Measurements from ENCODE around the gene LIX1. TPM values are rescaled to one million over a fixed set of nuclear protein-coding genes. Genes with fewer than 3 reads are reported as not detected.

LIX1 gene
- total RNA-seq, 1 donor from 2014 or later = not detected

GRCh38 chr5:97070234-97070633 lies 72.2 kb downstream of the LIX1 start:
- Histone ChIP-seq H3K36me3 (ENCODE audit: control insufficient read depth, insufficient read depth, low read length) (no peaks in the 10 kb centered on the region), H3K4me3 (ENCODE audit: low read depth, low read length) (no peak overlapping the region), H3K27me3 (ENCODE audit: control insufficient read depth, insufficient read depth, low read length) (no peaks in the 10 kb centered on the region)
- DNase-seq (ENCODE audit: low read depth) = no peak
- TF ChIP-seq CTCF (IDR thresholded peaks at IDR 0.05; ENCODE audit: insufficient read depth, low read length, poor library complexity, severe bottlenecking) = no peak

DNA sequence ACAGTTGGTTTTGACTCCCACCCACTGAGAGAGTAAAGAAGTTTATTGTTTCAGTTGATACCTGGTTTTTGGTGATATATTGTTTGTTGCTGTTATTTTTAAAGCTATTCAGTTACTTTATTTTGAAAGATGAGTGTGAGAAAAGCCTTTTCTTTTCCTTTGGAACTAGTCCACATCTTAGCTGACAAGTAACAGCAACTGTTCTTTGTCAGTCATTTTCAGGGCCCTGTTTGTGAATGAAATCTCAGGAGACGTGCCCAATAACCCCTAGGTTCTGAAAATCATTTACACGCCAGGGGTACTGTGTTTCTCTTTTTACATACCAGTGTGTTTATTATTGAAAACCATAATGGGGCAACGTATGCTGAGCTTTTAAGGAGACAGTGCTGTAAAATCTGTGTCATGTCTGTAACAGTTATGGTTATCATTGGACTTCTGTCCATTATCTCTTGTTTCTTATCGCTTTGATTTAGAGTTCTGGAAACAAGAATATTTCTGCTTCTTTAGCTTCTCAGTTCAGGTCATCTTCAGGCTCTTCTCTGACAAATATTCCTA lies 75.0 kb downstream of the LIX1 start:
- Histone ChIP-seq H3K27me3 (ENCODE audit: control insufficient read depth, insufficient read depth, low read length) (no peaks in the 10 kb centered on the region), H3K36me3 (ENCODE audit: control insufficient read depth, insufficient read depth, low read length) (no peaks in the 10 kb centered on the region), H3K4me3 (ENCODE audit: low read depth, low read length) (no peak overlapping the region)
- no peak for DNase-seq (ENCODE audit: low read depth)
- no peak for TF ChIP-seq CTCF (IDR thresholded peaks at IDR 0.05; ENCODE audit: insufficient read depth, low read length, poor library complexity, severe bottlenecking)

GRCh38 chr5:97065475-97065874 lies 76.9 kb downstream of the LIX1 start:
- TF ChIP-seq CTCF (IDR thresholded peaks at IDR 0.05; ENCODE audit: insufficient read depth, low read length, poor library complexity, severe bottlenecking) = no peak
- no peak for DNase-seq (ENCODE audit: low read depth)
- H3K27me3 ChIP-seq (ENCODE audit: control insufficient read depth, insufficient read depth, low read length) = no peaks in the 10 kb centered on the region
- H3K4me3 ChIP-seq (ENCODE audit: low read depth, low read length) = no peak overlapping the region
- H3K36me3 ChIP-seq (ENCODE audit: control insufficient read depth, insufficient read depth, low read length) = no peaks in the 10 kb centered on the region

DNA sequence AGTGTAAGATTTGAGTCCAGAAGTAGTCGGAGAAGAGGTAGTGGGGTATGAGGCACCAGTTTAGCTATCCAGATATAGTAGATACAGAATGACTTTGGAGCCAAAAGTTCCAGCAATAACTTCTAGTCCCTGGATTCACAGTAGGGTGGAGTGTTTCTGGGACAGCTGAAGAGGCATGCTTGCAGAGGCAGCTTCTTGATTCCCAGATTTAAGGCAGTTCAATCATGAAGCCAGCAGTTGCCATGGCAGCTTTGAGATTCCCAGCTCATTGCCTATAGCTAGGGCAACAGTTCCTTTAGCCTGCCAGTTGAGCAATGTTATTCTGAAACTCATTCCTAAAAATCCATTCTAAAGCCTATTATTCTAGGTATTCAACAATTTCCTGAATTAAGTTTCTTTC lies 79.2 kb downstream of the LIX1 start:
- Histone ChIP-seq H3K27me3 (ENCODE audit: control insufficient read depth, insufficient read depth, low read length) (no peaks in the 10 kb centered on the region), H3K4me3 (ENCODE audit: low read depth, low read length) (no peak overlapping the region), H3K36me3 (ENCODE audit: control insufficient read depth, insufficient read depth, low read length) (no peaks in the 10 kb centered on the region)
- TF ChIP-seq CTCF (IDR thresholded peaks at IDR 0.05; ENCODE audit: insufficient read depth, low read length, poor library complexity, severe bottlenecking) = no peak
- no peak for DNase-seq (ENCODE audit: low read depth)

DNA sequence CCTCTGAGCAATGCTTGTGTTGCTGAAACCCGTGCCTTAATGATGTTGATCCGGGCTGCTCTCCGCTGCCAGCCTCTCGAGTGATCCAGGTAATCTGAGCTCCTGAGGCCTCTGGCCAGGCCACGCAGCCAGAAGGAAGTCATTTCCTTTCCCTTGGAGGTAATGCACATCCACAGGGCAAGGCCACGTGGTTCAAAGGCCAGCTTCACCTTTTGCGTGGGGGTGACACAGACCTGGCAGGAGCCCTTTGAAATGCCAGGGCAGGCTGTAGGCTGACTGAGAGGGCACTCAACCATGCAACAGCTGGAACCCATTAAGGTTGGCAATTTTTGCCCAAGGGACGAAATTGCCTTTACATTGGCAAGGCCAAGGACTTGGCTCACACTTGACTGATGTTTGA lies 80.4 kb downstream of the LIX1 start:
- no peaks in the 10 kb centered on the region for H3K27me3 ChIP-seq (ENCODE audit: control insufficient read depth, insufficient read depth, low read length)
- DNase-seq (ENCODE audit: low read depth) = no peak
- no peaks in the 10 kb centered on the region for H3K36me3 ChIP-seq (ENCODE audit: control insufficient read depth, insufficient read depth, low read length)
- H3K4me3 ChIP-seq (ENCODE audit: low read depth, low read length) = no peak overlapping the region
- no peak for TF ChIP-seq CTCF (IDR thresholded peaks at IDR 0.05; ENCODE audit: insufficient read depth, low read length, poor library complexity, severe bottlenecking)

- TF ChIP-seq CTCF (IDR thresholded peaks at IDR 0.05; ENCODE audit: insufficient read depth, low read length, poor library complexity, severe bottlenecking) = no peak
- DNase-seq (ENCODE audit: low read depth) = no peak
- Histone ChIP-seq H3K4me3 (ENCODE audit: low read depth, low read length) (no peak overlapping the region), H3K27me3 (ENCODE audit: control insufficient read depth, insufficient read depth, low read length) (no peaks in the 10 kb centered on the region), H3K36me3 (ENCODE audit: control insufficient read depth, insufficient read depth, low read length) (no peaks in the 10 kb centered on the region)
Measured at GRCh38 chr5:97056263-97056662, 86.1 kb downstream of the LIX1 start.
